Subcutaneous adipose tissue (tissue), 4 donors: Measurements from ENCODE around the gene ATXN2. TPM values are rescaled to one million over a fixed set of nuclear protein-coding genes. Genes with fewer than 3 reads are reported as not detected.

Experiments
- CTCF ChIP-seq: fragments of 450-650 bp; IDR thresholded peaks from one replicate; pipeline ENCODE4 v1.5.1; 2016; ENCODE audit warnings: low read depth, mild to moderate bottlenecking, control low read depth, antibody characterized with exemption, moderate library complexity
- total RNA-seq, 4 donors: library from RNA; depleted of rRNA; stranded (reverse); fragments of >200 nt; gene quantifications; one replicate each; pipeline ENCODE4 v1.1.0, GENCODE V29; 2016

Gene ATXN2
- total RNA-seq, 4 donors from 2014 or later: 39.4 to 56.1 (median 45.6) TPM

- TF ChIP-seq CTCF: no peak
Observed at GRCh38 chr12:111409780-111410430, 189.2 kb downstream of the ATXN2 start.

GRCh38 chr12:111409403-111409779, 189.7 kb downstream of the ATXN2 start:
- no peak for TF ChIP-seq CTCF

GRCh38 chr12:111408686-111409402, 190.3 kb downstream of the ATXN2 start:
- TF ChIP-seq CTCF: no peak

- TF ChIP-seq CTCF: no peak
Observed at GRCh38 chr12:111408116-111408440, 191.0 kb downstream of the ATXN2 start.

DNA sequence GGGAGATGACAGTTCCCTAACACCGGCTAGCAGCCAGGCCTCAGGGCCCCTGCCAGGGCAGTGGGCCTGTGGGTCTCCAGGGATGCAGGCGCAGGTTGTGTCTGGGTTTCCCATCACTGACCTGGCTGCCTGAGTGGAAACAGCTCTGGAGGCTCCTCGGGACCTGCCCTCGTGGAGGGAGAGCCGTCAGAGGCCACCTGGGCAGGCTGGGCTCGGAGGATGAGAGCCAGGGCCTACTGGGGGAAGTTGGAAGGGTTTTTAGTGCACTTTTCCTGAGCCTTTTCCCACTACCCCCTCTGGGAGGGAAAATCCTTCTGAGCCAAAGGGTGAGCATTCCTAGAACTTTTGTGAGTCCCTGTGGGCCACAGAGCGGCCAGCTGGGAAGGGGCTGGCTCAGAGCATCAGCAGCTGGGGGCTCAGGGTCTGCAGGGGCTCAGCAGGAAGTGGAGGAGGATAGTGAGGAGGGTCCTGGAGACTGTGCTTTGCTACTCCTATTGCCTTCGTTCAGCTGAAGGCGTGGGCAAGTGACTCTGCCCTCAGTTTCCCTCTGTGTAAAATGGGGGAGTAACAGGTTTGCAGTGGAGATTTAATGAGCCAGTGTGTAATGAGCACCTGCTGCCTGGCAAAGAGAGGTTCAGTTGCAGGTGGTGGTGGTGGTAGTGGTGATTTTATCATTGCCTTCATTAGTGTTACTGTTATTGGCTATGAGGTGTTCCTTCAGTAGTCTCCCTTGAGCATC, 191.6 kb downstream of the ATXN2 start:
- no peak for TF ChIP-seq CTCF

GRCh38 chr12:111406474-111407376, 192.4 kb downstream of the ATXN2 start:
- TF ChIP-seq CTCF: no peak
